T-helper 9 cell (primary cell): Measurements from ENCODE around the gene NCSTN.

Experiments used
- DNase-seq: peaks from one replicate; pipeline ENCODE4 v3.0.0-alpha.2; 2020

Gene NCSTN

GRCh38 chr1:160352555-160352954 is 9.4 kb downstream of the NCSTN start:
- DNase-seq = no peak

GRCh38 chr1:160353223-160353622 is 10.0 kb downstream of the NCSTN start:
- DNase-seq = no peak

GRCh38 chr1:160354388-160354985 is 11.3 kb downstream of the NCSTN start:
- no peak for DNase-seq

- DNase-seq = no peak
Observed at GRCh38 chr1:160357286-160358002, 14.3 kb downstream of the NCSTN start.

- DNase-seq = no peak
Observed at GRCh38 chr1:160358073-160358472, 14.9 kb downstream of the NCSTN start.

GRCh38 chr1:160359559-160360226 is 16.5 kb downstream of the NCSTN start:
- no peak for DNase-seq

GRCh38 chr1:160360227-160360695 is 17.1 kb downstream of the NCSTN start:
- DNase-seq = no peak

GRCh38 chr1:160361199-160361598 is 18.0 kb downstream of the NCSTN start:
- no peak for DNase-seq

- no peak for DNase-seq
Observed at GRCh38 chr1:160361814-160362167, 18.6 kb downstream of the NCSTN start.

GRCh38 chr1:160362168-160362957 is 19.2 kb downstream of the NCSTN start:
- no peak for DNase-seq

- DNase-seq = no peak
Observed at GRCh38 chr1:160363010-160363409, 19.8 kb downstream of the NCSTN start.

- DNase-seq = no peak
Observed at GRCh38 chr1:160363951-160364735, 21.0 kb downstream of the NCSTN start.

- DNase-seq = no peak
Observed at GRCh38 chr1:160365325-160365724, 22.1 kb downstream of the NCSTN start.

GRCh38 chr1:160366731-160367515 is 23.7 kb downstream of the NCSTN start, which contains the start of gene NHLH1:
Gene NHLH1, plus strand, starts transcription at chr1:160367071. Its CDS starts 3,661 bp downstream, at chr1:160370732.
- DNase-seq = no peak

- DNase-seq = no peak
Observed at GRCh38 chr1:160367516-160367900, 24.3 kb downstream of the NCSTN start.

- DNase-seq = no peak
Observed at GRCh38 chr1:160367934-160368923, 25.0 kb downstream of the NCSTN start.

GRCh38 chr1:160369087-160369486 is 25.9 kb downstream of the NCSTN start:
- DNase-seq = no peak

GRCh38 chr1:160370561-160371345 is 27.6 kb downstream of the NCSTN start:
- no peak for DNase-seq

- DNase-seq = no peak
Observed at GRCh38 chr1:160371346-160371631, 28.1 kb downstream of the NCSTN start.

- DNase-seq = no peak
Observed at GRCh38 chr1:160371756-160372155, 28.6 kb downstream of the NCSTN start.
